Smooth muscle cell (in vitro differentiated cells): ENCODE data around the gene RNF213. TPM values are rescaled to one million over a fixed set of nuclear protein-coding genes. Genes with fewer than 3 reads are reported as not detected.

ENCODE experiments used
- DNase-seq: peaks from one replicate; lab custom pipeline; 2025; ENCODE audit not compliant: unreplicated experiment; lab: John Stamatoyannopoulos, UW
- H2AFZ ChIP-seq: fragments of 200-600 bp; sonication (generic); 2 replicates; pipeline ENCODE4 v1.6.0; 2016; ENCODE audit warnings: antibody characterized with exemption, low read depth, mild to moderate bottlenecking
- H3F3A ChIP-seq: fragments of 200-600 bp; sonication (generic); 2 replicates; pipeline ENCODE4 v1.6.0; 2017; ENCODE audit warnings: antibody characterized with exemption, low read depth
- H3K27ac ChIP-seq: fragments of 200-600 bp; sonication (generic); 2 replicates; pipeline ENCODE4 v1.5.1; 2016; ENCODE audit warnings: low read depth, mild to moderate bottlenecking
- H3K27me3 ChIP-seq: fragments of 200-600 bp; sonication (generic); 2 replicates; pipeline ENCODE4 v1.6.1; 2016; ENCODE audit warnings: low read depth, mild to moderate bottlenecking
- H3K36me3 ChIP-seq: fragments of 200-600 bp; sonication (generic); 2 replicates; pipeline ENCODE4 v1.5.1; 2016; ENCODE audit warnings: low read depth
- H3K4me1 ChIP-seq: fragments of 200-600 bp; sonication (generic); 2 replicates; pipeline ENCODE4 v1.5.1; 2016; ENCODE audit warnings: low read depth
- H3K4me2 ChIP-seq: fragments of 200-600 bp; sonication (generic); 2 replicates; pipeline ENCODE4 v1.6.0; 2016; ENCODE audit warnings: mild to moderate bottlenecking
- H3K4me3 ChIP-seq: fragments of 200-600 bp; sonication (generic); 2 replicates; pipeline ENCODE4 v1.5.1; 2016; ENCODE audit warnings: mild to moderate bottlenecking
- H3K79me2 ChIP-seq: fragments of 200-600 bp; sonication (generic); 2 replicates; pipeline ENCODE4 v1.6.0; 2016; ENCODE audit warnings: low read depth, mild to moderate bottlenecking
- H3K9ac ChIP-seq: fragments of 200-600 bp; sonication (generic); 2 replicates; pipeline ENCODE4 v1.6.0; 2016; ENCODE audit warnings: low read depth
- H3K9me3 ChIP-seq: fragments of 200-600 bp; sonication (generic); replicated peaks from 2 replicates; pipeline ENCODE4 v1.5.1; 2016; ENCODE audit warnings: low read depth
- H4K20me1 ChIP-seq: fragments of 200-600 bp; sonication (generic); 2 replicates; pipeline ENCODE4 v1.6.0; 2016; ENCODE audit warnings: low read depth
- WGBS: methylation state at CpG from one replicate; pipeline ENCODE4 v1.1.7; 2016; ENCODE audit warnings: low lambda C conversion rate; 5-methylcytosine and 5-hydroxymethylcytosine counted together
- polyA plus RNA-seq: library from polyadenylated mRNA; unstranded; fragments of >200 nt; fragmentation: Nextera tagmentation; extraction: Ambion mirVana; gene quantifications from 2 replicates; pipeline ENCODE4 v1.2.1, GENCODE V29; 2016
- total RNA-seq: library from RNA; depleted of rRNA; stranded (reverse); fragments of >200 nt; gene quantifications from 2 replicates; pipeline ENCODE4 v1.2.3, GENCODE V29; 2014
- TF ChIP-seq, protein P1 (sequence below): fragments of 200-600 bp; sonication (generic); IDR thresholded peaks from 2 replicates; pipeline ENCODE4 v1.5.1; 2017; ENCODE audit warnings: borderline replicate concordance, mild to moderate bottlenecking, antibody characterized with exemption; ENCODE audit not compliant: insufficient read depth, poor library complexity, severe bottlenecking

The RNF213 gene
- total and polyA plus RNA-seq, 2 experiments from 2014 or later: 12.8 to 43.0 TPM

- no peak overlapping the region for H3K27ac ChIP-seq
- no peaks in the 10 kb centered on the region for H3K79me2 ChIP-seq
- H3K36me3 ChIP-seq: peaks cover 3% of the 10 kb centered on the region
- H3K9ac ChIP-seq: no peak overlapping the region
- no peak overlapping the region for H2AFZ ChIP-seq
- WGBS: 98% methylated on average over 18 of the region's 18 CpGs
- TF ChIP-seq, protein P1, sequence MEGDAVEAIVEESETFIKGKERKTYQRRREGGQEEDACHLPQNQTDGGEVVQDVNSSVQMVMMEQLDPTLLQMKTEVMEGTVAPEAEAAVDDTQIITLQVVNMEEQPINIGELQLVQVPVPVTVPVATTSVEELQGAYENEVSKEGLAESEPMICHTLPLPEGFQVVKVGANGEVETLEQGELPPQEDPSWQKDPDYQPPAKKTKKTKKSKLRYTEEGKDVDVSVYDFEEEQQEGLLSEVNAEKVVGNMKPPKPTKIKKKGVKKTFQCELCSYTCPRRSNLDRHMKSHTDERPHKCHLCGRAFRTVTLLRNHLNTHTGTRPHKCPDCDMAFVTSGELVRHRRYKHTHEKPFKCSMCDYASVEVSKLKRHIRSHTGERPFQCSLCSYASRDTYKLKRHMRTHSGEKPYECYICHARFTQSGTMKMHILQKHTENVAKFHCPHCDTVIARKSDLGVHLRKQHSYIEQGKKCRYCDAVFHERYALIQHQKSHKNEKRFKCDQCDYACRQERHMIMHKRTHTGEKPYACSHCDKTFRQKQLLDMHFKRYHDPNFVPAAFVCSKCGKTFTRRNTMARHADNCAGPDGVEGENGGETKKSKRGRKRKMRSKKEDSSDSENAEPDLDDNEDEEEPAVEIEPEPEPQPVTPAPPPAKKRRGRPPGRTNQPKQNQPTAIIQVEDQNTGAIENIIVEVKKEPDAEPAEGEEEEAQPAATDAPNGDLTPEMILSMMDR: no peak
- H3F3A ChIP-seq: no peaks in the 10 kb centered on the region
- H4K20me1 ChIP-seq: no peaks in the 10 kb centered on the region
- H3K4me1 ChIP-seq: no peaks in the 10 kb centered on the region
- H3K9me3 ChIP-seq: no peaks in the 10 kb centered on the region
- no peaks in the 10 kb centered on the region for H3K27me3 ChIP-seq
- DNase-seq: no peak
- no peak overlapping the region for H3K4me2 ChIP-seq
- H3K4me3 ChIP-seq: no peak overlapping the region
Observed at GRCh38 chr17:80381416-80381923, 120.8 kb downstream of the RNF213 start.

DNA sequence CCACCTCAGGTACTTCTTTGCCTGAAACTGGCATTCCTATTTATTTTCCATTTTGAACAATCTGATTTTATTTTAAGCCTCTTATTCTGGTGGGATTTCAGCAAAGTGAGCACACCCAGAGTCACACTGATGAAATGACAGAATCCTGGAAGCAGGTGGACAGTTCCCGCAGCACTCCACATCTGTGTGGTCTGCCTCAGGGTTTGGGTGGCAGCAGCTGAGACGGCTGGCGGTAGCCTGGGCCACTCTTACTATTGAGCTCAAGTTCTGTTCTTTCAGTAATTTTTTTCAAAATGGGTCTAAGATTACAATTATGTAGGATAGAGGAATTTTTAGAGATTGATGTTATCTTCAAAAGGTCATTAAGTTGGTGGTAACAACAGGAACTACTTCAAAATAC lies 121.8 kb downstream of the RNF213 start:
- no peaks in the 10 kb centered on the region for H3K4me1 ChIP-seq
- no peak for DNase-seq
- no peak overlapping the region for H2AFZ ChIP-seq
- H4K20me1 ChIP-seq: no peaks in the 10 kb centered on the region
- no peaks in the 10 kb centered on the region for H3F3A ChIP-seq
- H3K4me2 ChIP-seq: no peak overlapping the region
- no peak overlapping the region for H3K9ac ChIP-seq
- H3K4me3 ChIP-seq: no peak overlapping the region
- no peaks in the 10 kb centered on the region for H3K27me3 ChIP-seq
- H3K79me2 ChIP-seq: no peaks in the 10 kb centered on the region
- TF ChIP-seq, protein P1: no peak
- no peaks in the 10 kb centered on the region for H3K9me3 ChIP-seq
- H3K27ac ChIP-seq: no peak overlapping the region
- H3K36me3 ChIP-seq: peaks cover 3% of the 10 kb centered on the region
- 93% methylated on average over 3 of the region's 3 CpGs for WGBS

DNA sequence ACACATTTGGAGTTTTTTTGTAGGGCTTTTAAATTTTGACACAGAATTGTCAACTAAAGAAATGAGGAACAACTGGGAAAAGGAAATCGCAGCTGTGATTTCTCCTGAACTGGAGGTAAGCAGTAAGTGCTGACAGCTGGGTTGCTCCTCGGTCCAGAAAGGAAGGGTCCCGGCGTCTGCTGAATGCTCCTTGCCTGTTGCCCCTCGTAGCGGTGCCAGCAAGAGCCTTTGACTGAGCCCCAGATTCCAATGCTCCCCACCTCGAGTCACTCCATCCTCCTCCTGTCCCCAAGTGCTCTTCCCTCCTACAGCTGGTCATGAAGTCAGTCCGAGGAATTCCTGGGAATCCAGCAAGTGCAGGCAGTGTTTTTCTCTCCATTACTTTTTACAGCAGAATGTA lies 122.3 kb downstream of the RNF213 start:
- DNase-seq: no peak
- H3K27me3 ChIP-seq: no peaks in the 10 kb centered on the region
- H3K4me3 ChIP-seq: no peak overlapping the region
- H3K36me3 ChIP-seq: peaks cover 3% of the 10 kb centered on the region
- H3K4me1 ChIP-seq: no peaks in the 10 kb centered on the region
- H4K20me1 ChIP-seq: no peaks in the 10 kb centered on the region
- TF ChIP-seq, protein P1: no peak
- no peak overlapping the region for H3K9ac ChIP-seq
- H3K4me2 ChIP-seq: no peak overlapping the region
- no peaks in the 10 kb centered on the region for H3K79me2 ChIP-seq
- no peak overlapping the region for H3K27ac ChIP-seq
- H3K9me3 ChIP-seq: no peaks in the 10 kb centered on the region
- no peaks in the 10 kb centered on the region for H3F3A ChIP-seq
- no peak overlapping the region for H2AFZ ChIP-seq
- 97% methylated on average over 8 of the region's 8 CpGs for WGBS
